Loucy (cell line): ENCODE data around the gene ZNF101.

Experiments used
- H2AFZ ChIP-seq: fragments of 200-600 bp; sonication (generic); 2 replicates; pipeline ENCODE4 v1.6.0; 2016; ENCODE audit warnings: antibody characterized with exemption, mild to moderate bottlenecking, low read length, moderate library complexity
- H3F3A ChIP-seq: fragments of 200-600 bp; 2 replicates; pipeline ENCODE4 v1.6.0; 2016; ENCODE audit warnings: antibody characterized with exemption, low read depth, mild to moderate bottlenecking
- H3K27me3 ChIP-seq: fragments of 200-600 bp; sonication (generic); 2 replicates; pipeline ENCODE4 v1.6.1; 2014; ENCODE audit warnings: low read length, mild to moderate bottlenecking; ENCODE audit not compliant: insufficient read depth, poor library complexity, severe bottlenecking
- H3K36me3 ChIP-seq: fragments of 200-600 bp; sonication (generic); 2 replicates; pipeline ENCODE4 v1.6.1; 2016; ENCODE audit warnings: low read length; ENCODE audit not compliant: insufficient read depth
- H3K4me1 ChIP-seq: fragments of 200-600 bp; sonication (generic); 2 replicates; pipeline ENCODE4 v1.5.1; 2014; ENCODE audit warnings: low read length, mild to moderate bottlenecking; ENCODE audit not compliant: insufficient read depth, poor library complexity, severe bottlenecking
- H3K4me2 ChIP-seq: fragments of 200-600 bp; sonication (generic); 2 replicates; pipeline ENCODE4 v1.6.0; 2014; ENCODE audit warnings: antibody characterized with exemption, low read length, low read depth, mild to moderate bottlenecking; ENCODE audit not compliant: poor library complexity, severe bottlenecking
- H3K4me3 ChIP-seq: fragments of 200-600 bp; sonication (generic); 2 replicates; pipeline ENCODE4 v1.5.1; 2014; ENCODE audit warnings: low read length, mild to moderate bottlenecking, mixed read lengths; ENCODE audit not compliant: poor library complexity, severe bottlenecking
- H3K79me2 ChIP-seq: fragments of 200-600 bp; sonication (generic); 2 replicates; pipeline ENCODE4 v1.6.1; 2014; ENCODE audit warnings: low read length; ENCODE audit not compliant: insufficient read depth
- H3K9ac ChIP-seq: fragments of 200-600 bp; sonication (generic); 2 replicates; pipeline ENCODE4 v1.6.0; 2014; ENCODE audit warnings: mild to moderate bottlenecking, low read depth, low read length, moderate library complexity; ENCODE audit not compliant: poor library complexity, severe bottlenecking
- H3K9me2 ChIP-seq: fragments of 200-600 bp; sonication (generic); replicated peaks from 2 replicates; pipeline ENCODE4 v1.6.1; 2016; ENCODE audit warnings: low read depth, low read length, mixed read lengths
- H3K9me3 ChIP-seq: fragments of 200-600 bp; sonication (generic); 2 replicates; pipeline ENCODE4 v1.6.1; 2014; ENCODE audit warnings: mild to moderate bottlenecking, antibody characterized with exemption, low read length, low read depth; ENCODE audit not compliant: insufficient read depth
- H4K20me1 ChIP-seq: fragments of 200-600 bp; sonication (generic); 2 replicates; pipeline ENCODE4 v1.6.0; 2014; ENCODE audit warnings: antibody characterized with exemption, low read length, mild to moderate bottlenecking; ENCODE audit not compliant: insufficient read depth, poor library complexity, severe bottlenecking
- EZH2phosphoT487 ChIP-seq: fragments of 200-600 bp; IDR thresholded peaks from 2 replicates; pipeline ENCODE4 v1.6.1; 2018; ENCODE audit warnings: antibody characterized with exemption, mild to moderate bottlenecking, moderate library complexity, borderline replicate concordance
- TF ChIP-seq, protein P1 (sequence below): fragments of 200-600 bp; sonication (generic); conservative IDR thresholded peaks from 2 replicates; pipeline ENCODE4 v1.5.1; 2014; ENCODE audit warnings: mild to moderate bottlenecking, antibody characterized with exemption, low read length

ZNF101 gene

GRCh38 chr19:19649580-19649995, 19.1 kb upstream of the ZNF101 start:
- no peaks in the 10 kb centered on the region for H3K27me3 ChIP-seq
- TF ChIP-seq, protein P1, sequence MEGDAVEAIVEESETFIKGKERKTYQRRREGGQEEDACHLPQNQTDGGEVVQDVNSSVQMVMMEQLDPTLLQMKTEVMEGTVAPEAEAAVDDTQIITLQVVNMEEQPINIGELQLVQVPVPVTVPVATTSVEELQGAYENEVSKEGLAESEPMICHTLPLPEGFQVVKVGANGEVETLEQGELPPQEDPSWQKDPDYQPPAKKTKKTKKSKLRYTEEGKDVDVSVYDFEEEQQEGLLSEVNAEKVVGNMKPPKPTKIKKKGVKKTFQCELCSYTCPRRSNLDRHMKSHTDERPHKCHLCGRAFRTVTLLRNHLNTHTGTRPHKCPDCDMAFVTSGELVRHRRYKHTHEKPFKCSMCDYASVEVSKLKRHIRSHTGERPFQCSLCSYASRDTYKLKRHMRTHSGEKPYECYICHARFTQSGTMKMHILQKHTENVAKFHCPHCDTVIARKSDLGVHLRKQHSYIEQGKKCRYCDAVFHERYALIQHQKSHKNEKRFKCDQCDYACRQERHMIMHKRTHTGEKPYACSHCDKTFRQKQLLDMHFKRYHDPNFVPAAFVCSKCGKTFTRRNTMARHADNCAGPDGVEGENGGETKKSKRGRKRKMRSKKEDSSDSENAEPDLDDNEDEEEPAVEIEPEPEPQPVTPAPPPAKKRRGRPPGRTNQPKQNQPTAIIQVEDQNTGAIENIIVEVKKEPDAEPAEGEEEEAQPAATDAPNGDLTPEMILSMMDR: no peak
- TF ChIP-seq EZH2phosphoT487: no peak
- peaks cover 68% of the 10 kb centered on the region; the same call in 1 of the 2 replicates for H3K36me3 ChIP-seq
- H3K79me2 ChIP-seq: no peaks in the 10 kb centered on the region
- H2AFZ ChIP-seq: no peak overlapping the region
- H3F3A ChIP-seq: no peaks in the 10 kb centered on the region
- H3K4me2 ChIP-seq: no peak overlapping the region
- no peak overlapping the region for H3K4me3 ChIP-seq
- no peaks in the 10 kb centered on the region for H3K4me1 ChIP-seq
- no peak overlapping the region for H3K9ac ChIP-seq
- no peaks in the 10 kb centered on the region for H3K9me3 ChIP-seq
- H4K20me1 ChIP-seq: no peaks in the 10 kb centered on the region
- H3K9me2 ChIP-seq: no peaks in the 10 kb centered on the region

DNA sequence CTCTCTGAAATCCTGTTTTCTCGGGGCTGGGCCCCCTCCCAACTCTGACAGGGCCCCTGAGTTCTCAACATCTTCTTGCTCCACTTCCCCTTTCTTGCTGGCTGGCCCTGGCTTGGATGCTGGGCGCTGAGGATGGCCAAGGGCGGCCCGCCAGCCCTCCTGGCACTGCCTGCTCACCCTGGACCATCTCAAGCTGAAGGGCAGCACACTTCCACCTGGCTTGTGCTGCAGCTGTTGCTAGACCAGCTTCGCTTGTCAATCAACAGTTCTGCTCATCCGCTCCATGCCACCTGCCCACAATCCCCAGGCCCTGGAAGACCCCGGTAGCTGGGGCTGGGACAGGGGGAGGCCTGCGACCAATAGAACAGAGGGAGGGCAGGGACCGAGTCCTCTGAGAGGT, 18.3 kb upstream of the ZNF101 start:
- Histone ChIP-seq H3K4me3 (no peak overlapping the region), H3K27me3 (no peaks in the 10 kb centered on the region), H2AFZ (no peak overlapping the region), H3K36me3 (peaks cover 69% of the 10 kb centered on the region; the same call in 1 of the 2 replicates), H3K9ac (no peak overlapping the region), H3K9me3 (no peaks in the 10 kb centered on the region), H3K9me2 (no peaks in the 10 kb centered on the region), H3K4me1 (no peaks in the 10 kb centered on the region), H3K79me2 (no peaks in the 10 kb centered on the region), H4K20me1 (no peaks in the 10 kb centered on the region), H3K4me2 (no peak overlapping the region), H3F3A (no peaks in the 10 kb centered on the region)
- TF ChIP-seq, protein P1: no peak
- no peak for TF ChIP-seq EZH2phosphoT487

GRCh38 chr19:19651076-19651475, 17.6 kb upstream of the ZNF101 start:
- no peaks in the 10 kb centered on the region for H3K4me1 ChIP-seq
- no peak overlapping the region for H3K9ac ChIP-seq
- H3F3A ChIP-seq: no peaks in the 10 kb centered on the region
- TF ChIP-seq EZH2phosphoT487: no peak
- TF ChIP-seq, protein P1: no peak
- peaks cover 70% of the 10 kb centered on the region; the same call in 1 of the 2 replicates for H3K36me3 ChIP-seq
- no peak overlapping the region for H2AFZ ChIP-seq
- no peaks in the 10 kb centered on the region for H3K9me2 ChIP-seq
- no peaks in the 10 kb centered on the region for H3K9me3 ChIP-seq
- H4K20me1 ChIP-seq: no peaks in the 10 kb centered on the region
- H3K4me2 ChIP-seq: no peak overlapping the region
- H3K79me2 ChIP-seq: no peaks in the 10 kb centered on the region
- H3K4me3 ChIP-seq: no peak overlapping the region
- no peaks in the 10 kb centered on the region for H3K27me3 ChIP-seq
